ENCODE results near the gene SH3YL1.
"Not testable (repeated sequence)": the region's sequence is repeated elsewhere in the genome, so short reads cannot be mapped to it uniquely, and the experiment has no call there.

SH3YL1 gene

DNA sequence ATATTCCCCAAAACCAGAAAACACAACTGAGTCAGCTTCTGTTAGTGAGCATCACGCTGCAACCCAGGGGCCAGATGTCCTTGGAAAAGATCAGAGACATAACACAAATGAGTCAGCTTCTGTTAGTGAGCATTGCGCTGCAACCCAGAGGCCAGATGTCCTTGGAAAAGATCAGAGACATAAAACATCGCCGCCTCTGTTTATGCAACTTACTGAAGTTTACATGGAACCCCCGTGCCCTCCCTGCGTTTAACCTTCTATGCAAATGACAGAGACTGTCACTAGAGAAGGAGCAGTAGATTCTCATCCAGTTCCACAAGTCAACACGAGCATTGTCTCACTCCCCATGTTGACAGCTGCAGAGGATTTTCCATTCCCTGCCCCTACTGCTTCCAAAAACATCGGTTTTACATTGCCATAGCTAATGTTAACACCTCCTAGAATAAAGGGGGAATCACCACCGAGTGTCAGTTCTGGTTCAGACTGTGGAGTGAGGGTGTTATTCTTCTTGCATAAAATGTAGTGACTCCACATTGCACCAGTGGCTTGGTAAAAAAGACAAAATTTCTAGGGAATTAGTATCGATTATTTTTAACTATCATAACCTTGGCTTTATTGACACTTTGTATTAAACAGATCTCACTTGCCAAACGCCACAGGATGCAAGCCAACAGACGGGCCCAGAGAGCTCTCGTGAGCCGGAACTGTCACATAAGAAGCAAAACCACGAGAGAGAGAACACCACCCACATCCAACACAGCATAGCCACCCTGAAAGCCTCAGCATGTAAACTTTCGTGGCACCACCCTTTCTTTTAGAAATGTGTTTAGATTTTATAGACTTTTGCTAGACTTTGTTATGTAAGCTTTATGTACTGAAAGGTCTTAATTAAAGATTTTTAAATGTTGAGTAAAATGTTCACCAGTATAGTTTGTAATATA lies 87.7 kb downstream of the SH3YL1 start:
- DNase-seq, result peak; percentile 61

DNA sequence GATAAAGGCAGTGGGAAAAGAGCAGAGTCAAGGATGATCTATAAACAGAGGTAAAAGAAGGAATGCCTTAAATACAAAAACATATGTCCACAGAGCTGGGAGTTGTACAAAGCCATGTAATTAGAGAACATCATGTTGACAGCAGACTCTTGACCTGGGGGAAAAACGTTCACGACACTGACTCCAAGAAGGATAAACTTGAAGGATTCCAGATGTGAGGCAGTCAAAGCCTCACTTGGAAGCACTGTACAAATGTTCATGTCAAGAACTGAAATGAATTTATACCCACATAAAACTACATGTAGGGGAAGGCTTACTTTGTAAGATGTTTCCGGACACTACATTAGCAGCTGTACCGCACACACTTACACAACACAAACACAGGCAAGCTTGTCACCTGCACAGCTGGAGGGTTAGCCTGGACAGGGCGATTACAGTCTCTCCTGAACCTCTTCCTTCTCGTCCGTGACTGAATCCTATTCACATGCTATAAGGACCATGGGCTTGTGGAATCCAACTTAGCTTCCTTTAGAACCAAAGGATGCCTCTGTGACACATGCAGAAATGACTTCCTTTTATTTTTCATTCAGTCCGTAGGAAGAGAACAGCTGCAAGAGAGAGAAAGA lies 88.6 kb downstream of the SH3YL1 start:
- DNase-seq, result no peak

DNA sequence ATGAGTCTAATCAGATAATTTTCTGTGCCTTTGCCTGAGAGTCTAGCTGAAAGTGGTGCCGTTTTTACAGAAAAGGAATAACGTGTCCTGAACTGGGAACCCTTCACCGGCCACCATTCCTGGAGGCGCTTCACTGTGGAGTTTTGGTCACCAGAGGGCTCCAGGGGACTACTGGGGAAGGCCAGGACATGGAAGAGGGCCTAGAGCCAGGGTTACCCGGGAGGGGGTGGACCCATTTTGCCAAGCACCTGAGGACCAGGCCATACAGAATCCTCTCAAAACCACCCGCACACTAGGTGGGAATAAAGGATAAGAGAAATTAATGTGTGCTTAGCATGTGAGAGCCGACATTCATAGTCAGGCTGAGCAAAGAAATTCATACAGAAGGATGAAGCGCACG lies 91.7 kb downstream of the SH3YL1 start:
- not testable (repeated sequence) for DNase-seq

DNA sequence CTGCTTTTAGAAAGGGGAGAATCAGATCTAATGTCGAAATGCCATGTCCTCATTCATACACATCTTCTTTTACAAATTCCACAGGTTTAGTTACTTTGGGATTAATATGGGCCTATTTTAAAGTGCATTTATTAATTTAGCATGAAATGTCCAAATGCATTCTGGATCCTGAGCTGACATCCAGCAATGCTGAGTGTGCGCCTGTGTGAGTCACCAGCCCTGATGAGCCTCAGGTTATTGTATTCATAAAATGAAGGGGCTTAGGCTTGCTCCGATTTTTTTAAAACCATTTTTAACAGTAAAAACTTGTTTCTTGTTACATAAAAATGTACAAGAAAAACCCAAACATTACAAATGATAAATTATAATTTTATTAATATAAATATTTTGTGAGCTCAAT lies 94.1 kb downstream of the SH3YL1 start:
- DNase-seq, result no peak
